Ishikawa (cell line): ENCODE measurements around the gene FTL.
A peak's percentile ranks its signal among the peaks of the same experiment; 100 is the strongest.

ENCODE experiments used
- CEBPB ChIP-seq: IDR thresholded peaks from 2 replicates; pipeline ENCODE4 v1.6.1; 2012
- CREB1 ChIP-seq: IDR thresholded peaks from 2 replicates; pipeline ENCODE4 v1.6.1; 2012; ENCODE audit warnings: low read depth
- EGR1 ChIP-seq: IDR thresholded peaks from 2 replicates; pipeline ENCODE4 v1.6.1; 2012
- EP300 ChIP-seq: IDR thresholded peaks from 2 replicates; pipeline ENCODE4 v1.6.1; 2012; ENCODE audit warnings: borderline replicate concordance
- FOXM1 ChIP-seq: IDR thresholded peaks from 2 replicates; pipeline ENCODE4 v1.6.1; 2012; ENCODE audit warnings: low read depth, borderline replicate concordance
- MAX ChIP-seq: IDR thresholded peaks from 2 replicates; pipeline ENCODE4 v1.6.1; 2012
- NFIC ChIP-seq: IDR thresholded peaks from 2 replicates; pipeline ENCODE4 v1.6.1; 2012
- RAD21 ChIP-seq: IDR thresholded peaks from 2 replicates; pipeline ENCODE4 v1.6.1; 2012; ENCODE audit warnings: low read depth
- REST ChIP-seq: IDR thresholded peaks from 2 replicates; pipeline ENCODE4 v1.6.1; 2012; ENCODE audit warnings: low read depth, mild to moderate bottlenecking
- TAF1 ChIP-seq: IDR thresholded peaks from 2 replicates; pipeline ENCODE4 v1.6.1; 2012; ENCODE audit warnings: low read depth, mild to moderate bottlenecking
- TCF12 ChIP-seq: IDR thresholded peaks from 2 replicates; pipeline ENCODE4 v1.6.1; 2012; ENCODE audit warnings: low read depth
- TEAD4 ChIP-seq: IDR thresholded peaks from 2 replicates; pipeline ENCODE4 v1.6.1; 2012
- USF1 ChIP-seq: IDR thresholded peaks from 2 replicates; pipeline ENCODE4 v1.6.1; 2012
- YY1 ChIP-seq: IDR thresholded peaks from 2 replicates; pipeline ENCODE4 v1.6.1; 2012; ENCODE audit warnings: low read depth
- ZBTB7A ChIP-seq: IDR thresholded peaks from 2 replicates; pipeline ENCODE4 v1.6.1; 2012; ENCODE audit warnings: low read depth

Gene FTL

GRCh38 chr19:48985711-48986110 lies 20.6 kb downstream of the FTL start:
- no peak for TF ChIP-seq EP300

GRCh38 chr19:48986211-48986610 lies 21.1 kb downstream of the FTL start:
- TF ChIP-seq RAD21 = no peak

GRCh38 chr19:48987323-48987722 lies 22.2 kb downstream of the FTL start:
- TF ChIP-seq FOXM1 = no peak
- TF ChIP-seq RAD21 = 0 out of 2 replicates have a peak, but pooled peaks have one; percentile 0

GRCh38 chr19:48988286-48988685 lies 23.2 kb downstream of the FTL start:
- TF ChIP-seq MAX (no peak), TAF1 (no peak), EP300 (no peak), CREB1 (no peak), REST (no peak), EGR1 (no peak), RAD21 (no peak), TCF12 (no peak), NFIC (no peak), FOXM1 (no peak), CEBPB (no peak), USF1 (no peak), YY1 (no peak), TEAD4 (no peak), ZBTB7A (no peak)

- no peak for TF ChIP-seq MAX
- no peak for TF ChIP-seq TAF1
- TF ChIP-seq CEBPB = no peak
- no peak for TF ChIP-seq RAD21
- TF ChIP-seq CREB1 = no peak
- TF ChIP-seq USF1 = no peak
- no peak for TF ChIP-seq ZBTB7A
- no peak for TF ChIP-seq NFIC
- TF ChIP-seq FOXM1 = no peak
- no peak for TF ChIP-seq TEAD4
- TF ChIP-seq REST = no peak
- TF ChIP-seq TCF12 = no peak
- no peak for TF ChIP-seq EP300
- no peak for TF ChIP-seq EGR1
- TF ChIP-seq YY1 = no peak
These were observed 23.8 kb downstream of the FTL start for GRCh38 chr19:48988860-48989259.

- TF ChIP-seq RAD21 (no peak), FOXM1 (no peak), EP300 (no peak), TEAD4 (no peak), TAF1 (no peak), MAX (no peak)
These were observed 24.7 kb downstream of the FTL start for GRCh38 chr19:48989701-48990291.

GRCh38 chr19:48990400-48990799 lies 25.3 kb downstream of the FTL start:
- TF ChIP-seq CREB1 (no peak), REST (no peak), EGR1 (no peak), USF1 (no peak), ZBTB7A (no peak), TAF1 (no peak), YY1 (no peak), TEAD4 (no peak), FOXM1 (no peak), MAX (no peak)
